Fibroblast of skin of right quadriceps (primary cell): Measurements from ENCODE around the gene IKZF2.

Experiments
- DNase-seq: peaks from one replicate; pipeline ENCODE4 v3.0.0-alpha.2; 2013

Gene IKZF2

GRCh38 chr2:213091765-213092164, 59.6 kb downstream of the IKZF2 start:
- DNase-seq, result no peak

GRCh38 chr2:213090772-213091171, 60.6 kb downstream of the IKZF2 start:
- no peak for DNase-seq

GRCh38 chr2:213089438-213089837, 62.0 kb downstream of the IKZF2 start:
- peak; percentile 9 for DNase-seq

- DNase-seq, result no peak
Measured at GRCh38 chr2:213087040-213087439, 64.4 kb downstream of the IKZF2 start.

- peak; percentile 48 for DNase-seq
Measured at GRCh38 chr2:213086571-213086970, 64.8 kb downstream of the IKZF2 start.

GRCh38 chr2:213086050-213086449, 65.4 kb downstream of the IKZF2 start:
- DNase-seq, result peak; percentile 17

- no peak for DNase-seq
Measured at GRCh38 chr2:213085538-213085937, 65.9 kb downstream of the IKZF2 start.

GRCh38 chr2:213084261-213084660, 67.2 kb downstream of the IKZF2 start:
- no peak for DNase-seq

GRCh38 chr2:213080969-213081617, 70.3 kb downstream of the IKZF2 start:
- DNase-seq, result no peak

GRCh38 chr2:213079756-213080155, 71.7 kb downstream of the IKZF2 start:
- no peak for DNase-seq

GRCh38 chr2:213078686-213079085, 72.7 kb downstream of the IKZF2 start:
- DNase-seq, result no peak

GRCh38 chr2:213069531-213069930, 81.9 kb downstream of the IKZF2 start:
- no peak for DNase-seq

- DNase-seq, result no peak
Measured at GRCh38 chr2:213068676-213069359, 82.6 kb downstream of the IKZF2 start.

- peak; percentile 31 for DNase-seq
Measured at GRCh38 chr2:213067888-213068287, 83.5 kb downstream of the IKZF2 start.

- no peak for DNase-seq
Measured at GRCh38 chr2:213066443-213066743, 85.0 kb downstream of the IKZF2 start.

- DNase-seq, result peak; percentile 7
Measured at GRCh38 chr2:213065583-213066442, 85.6 kb downstream of the IKZF2 start.

GRCh38 chr2:213064099-213064498, 87.3 kb downstream of the IKZF2 start:
- no peak for DNase-seq

- DNase-seq, result no peak
Measured at GRCh38 chr2:213057977-213058376, 93.4 kb downstream of the IKZF2 start.

GRCh38 chr2:213046431-213046830, 105.0 kb downstream of the IKZF2 start:
- DNase-seq, result no peak

GRCh38 chr2:213043566-213043965, 107.8 kb downstream of the IKZF2 start:
- no peak for DNase-seq

GRCh38 chr2:213042262-213042661, 109.2 kb downstream of the IKZF2 start:
- DNase-seq, result no peak

GRCh38 chr2:213036836-213037235, 114.6 kb downstream of the IKZF2 start:
- DNase-seq, result peak; percentile 25

- no peak for DNase-seq
Measured at GRCh38 chr2:213034585-213034984, 116.8 kb downstream of the IKZF2 start.

- DNase-seq, result no peak
Measured at GRCh38 chr2:213032607-213033006, 118.8 kb downstream of the IKZF2 start.
